Stomach (tissue), 9 donors: Measurements from ENCODE around the gene CNTFR. TPM values are rescaled to one million over a fixed set of nuclear protein-coding genes. Genes with fewer than 3 reads are reported as not detected.

Source experiments
- DNase-seq, 2 donors: peaks; one replicate each; pipeline versions ENCODE4 v3.0.0 to v3.0.0-alpha.2; 2013 to 2019
- H3K27ac ChIP-seq, 5 donors: fragments of 200-600 bp in 4 of 5; sonication (generic) in 4 of 5; one replicate each; pipeline ENCODE4 v1.5.1; 2013 to 2019; ENCODE audit warnings: mild to moderate bottlenecking in 1 of 5, moderate library complexity in 1 of 5
- H3K27me3 ChIP-seq, 3 donors: fragments of 200-600 bp; sonication (generic); one replicate each; pipeline ENCODE4 v1.5.1; 2017 to 2019; ENCODE audit warnings: mixed run types in 1 of 3
- H3K36me3 ChIP-seq, 4 donors: fragments of 200-600 bp; sonication (generic); 1 replicate in 3 of 4; 2 replicates in 1 of 4; pipeline ENCODE4 v1.5.1; 2016 to 2019
- H3K4me1 ChIP-seq, 4 donors: fragments of 200-600 bp; sonication (generic); one replicate each; pipeline ENCODE4 v1.5.1; 2016 to 2019
- H3K4me3 ChIP-seq, 4 donors: fragments of 200-600 bp; sonication (generic) in 3 of 4; one replicate each; pipeline ENCODE4 v1.5.1; 2016 to 2019; ENCODE audit warnings: mild to moderate bottlenecking in 1 of 4
- H3K9me3 ChIP-seq, 4 donors: fragments of 200-600 bp; sonication (generic); one replicate each; pipeline ENCODE4 v1.5.1; 2016 to 2019
- CTCF ChIP-seq, 7 experiments: fragments of 450-650 bp in 4 of 7; fragments of 200-600 bp in 3 of 7; sonication (generic) in 3 of 7; IDR thresholded peaks; one replicate each; pipeline ENCODE4 v1.5.1; 2016 to 2019; ENCODE audit warnings: antibody characterized with exemption in 7 of 7, control low read depth in 2 of 7, mild to moderate bottlenecking in 1 of 7
- EP300 ChIP-seq: sonication (generic); formaldehyde crosslinking; IDR thresholded peaks from one replicate; pipeline ENCODE4 v1.6.1; 2017; ENCODE audit warnings: antibody characterized with exemption
- POLR2A ChIP-seq, 4 donors: fragments of 450-650 bp; IDR thresholded peaks; one replicate each; pipeline ENCODE4 v1.6.1; 2016; ENCODE audit warnings: antibody characterized with exemption in 4 of 4, control low read depth in 2 of 4, mild to moderate bottlenecking in 1 of 4, moderate library complexity in 1 of 4
- POLR2AphosphoS5 ChIP-seq, 3 donors: sonication (generic); formaldehyde crosslinking; IDR thresholded peaks; one replicate each; pipeline ENCODE4 v1.6.1; 2016; ENCODE audit warnings: antibody characterized with exemption in 3 of 3
- WGBS, 5 donors: extraction: QIAGEN DNeasy Blood & Tissue Kit in 3 of 5; methylation state at CpG; one replicate each; pipeline versions ENCODE4 v1.1.5 to v1.1.7; 2013 to 2018; 5-methylcytosine and 5-hydroxymethylcytosine counted together
- intact Hi-C: fragments of 100-400 bp; cut with DNase I; formaldehyde crosslinking; loops from one replicate; pipeline ENCODE4 v1.15.1; 2023; ENCODE audit warnings: low total_unique reads
- polyA plus RNA-seq, 3 donors: library from polyadenylated mRNA; stranded (reverse); fragments of 200-250 nt; gene quantifications; one replicate each; pipeline ENCODE4 v1.2.3, GENCODE V29; 2013
- total RNA-seq, 5 donors: library from RNA; depleted of rRNA; stranded (reverse); fragments of >200 nt; gene quantifications; one replicate each; pipeline versions ENCODE4 v1.1.0 to v1.2.3, GENCODE V29; 2014 to 2016
- donor health status: healthy with polysubstance abuse.
- donor health status: Bipolar disorder and iron deficiency.
- donor health status: healthy.

The CNTFR gene
- total and polyA plus RNA-seq, 8 donors = 2.2 to 15.8 (median 2.9) TPM; not detected in 1

GRCh38 chr9:34577400-34578240 lies 11.9 kb downstream of the CNTFR start:
- no peak for TF ChIP-seq POLR2A (IDR thresholded peaks at IDR 0.05)
- TF ChIP-seq EP300 = no peak
- TF ChIP-seq POLR2AphosphoS5 (IDR thresholded peaks at IDR 0.05) = no peak
- TF ChIP-seq CTCF (IDR thresholded peaks at IDR 0.05) = no peak
- peak overlapping the region; percentile 33 to 47 (median 36) for H3K4me3 ChIP-seq
- H3K27ac ChIP-seq = peak overlapping the region in 1 of 5 donors; percentile 42
- peaks cover 0 to 96% (median 58%) of the 10 kb centered on the region in 3 donors for H3K27me3 ChIP-seq
- no peaks in the 10 kb centered on the region for H3K9me3 ChIP-seq
- H3K4me1 ChIP-seq = peaks cover 11 to 31% (median 22%) of the 10 kb centered on the region in 4 donors
- intact Hi-C loops = no loop called here
- peak in 1 of 2 donors; percentile 91 for DNase-seq
- H3K36me3 ChIP-seq = no peaks in the 10 kb centered on the region
- 2 to 15% (median 3%) methylated on average over 5 to 62 of the region's 62 CpGs for WGBS, 5 donors

GRCh38 chr9:34576597-34577399 lies 12.7 kb downstream of the CNTFR start:
- H3K27ac ChIP-seq = no peak overlapping the region
- peak in 1 of 2 donors; percentile 59 for DNase-seq
- 38 to 72% (median 49%) methylated on average over 10 to 14 of the region's 14 CpGs for WGBS, 5 donors

GRCh38 chr9:34575862-34576596 lies 13.5 kb downstream of the CNTFR start:
- H3K4me1 ChIP-seq = peaks cover 11 to 38% (median 23%) of the 10 kb centered on the region in 4 donors
- intact Hi-C loops = no loop called here
- H3K27ac ChIP-seq = no peak overlapping the region
- H3K4me3 ChIP-seq = no peak overlapping the region
- WGBS, 5 donors = 45 to 67% (median 49%) methylated on average over 17 to 21 of the region's 21 CpGs
- no peak for DNase-seq
- peaks cover 0 to 81% (median 47%) of the 10 kb centered on the region in 3 donors for H3K27me3 ChIP-seq
- TF ChIP-seq EP300 (no peak), POLR2A (IDR thresholded peaks at IDR 0.05) (no peak), POLR2AphosphoS5 (IDR thresholded peaks at IDR 0.05) (no peak), CTCF (IDR thresholded peaks at IDR 0.05) (no peak)
- no peaks in the 10 kb centered on the region for H3K36me3 ChIP-seq
- H3K9me3 ChIP-seq = no peaks in the 10 kb centered on the region

More at GRCh38 chr9:34576597-34577399, 12.7 kb downstream of the CNTFR start:
- Histone ChIP-seq H3K9me3 (no peaks in the 10 kb centered on the region), H3K4me3 (no peak overlapping the region), H3K36me3 (no peaks in the 10 kb centered on the region), H3K27me3 (peaks cover 0 to 88% (median 54%) of the 10 kb centered on the region in 3 donors), H3K4me1 (peaks cover 11 to 36% (median 22%) of the 10 kb centered on the region in 4 donors)
- intact Hi-C loops = no loop called here
- TF ChIP-seq EP300 = no peak
- TF ChIP-seq CTCF (IDR thresholded peaks at IDR 0.05) = no peak
- TF ChIP-seq POLR2A (IDR thresholded peaks at IDR 0.05) = no peak
- TF ChIP-seq POLR2AphosphoS5 (IDR thresholded peaks at IDR 0.05) = no peak

- Histone ChIP-seq H3K4me3 (no peak overlapping the region), H3K27me3 (peaks cover 0 to 74% (median 42%) of the 10 kb centered on the region in 3 donors), H3K9me3 (no peaks in the 10 kb centered on the region), H3K36me3 (no peaks in the 10 kb centered on the region), H3K27ac (no peak overlapping the region), H3K4me1 (peaks cover 11 to 38% (median 27%) of the 10 kb centered on the region in 4 donors)
- DNase-seq = peak in 1 of 2 donors; percentile 68
- intact Hi-C loops = no loop called here
- 39 to 54% (median 48%) methylated on average over 8 of the region's 8 CpGs for WGBS, 5 donors
- TF ChIP-seq POLR2AphosphoS5 (IDR thresholded peaks at IDR 0.05) = no peak
- no peak for TF ChIP-seq EP300
- TF ChIP-seq POLR2A (IDR thresholded peaks at IDR 0.05) = no peak
- TF ChIP-seq CTCF (IDR thresholded peaks at IDR 0.05) = no peak
These were observed 14.3 kb downstream of the CNTFR start for GRCh38 chr9:34575241-34575640.
